D721Med (cell line): ENCODE results near the gene FNDC7.

Source experiments
- DNase-seq: peaks from one replicate; pipeline ENCODE4 v3.0.0; 2011; ENCODE audit warnings: low spot score; ENCODE audit not compliant: insufficient read length
- FAIRE-seq: peaks from 2 replicates; lab custom pipeline; 2011; peaks lifted over from hg19 to GRCh38; lab: Jason Lieb, UNC
- CTCF ChIP-seq: IDR thresholded peaks from 2 replicates; pipeline ENCODE4 v1.5.1; 2012; ENCODE audit warnings: mild to moderate bottlenecking, control low read depth; ENCODE audit not compliant: insufficient read depth; ENCODE audit errors: missing control alignments

Gene FNDC7

GRCh38 chr1:108785264-108785663 is 72.6 kb downstream of the FNDC7 start:
- FAIRE-seq (no peak), DNase-seq (no peak)
- TF ChIP-seq CTCF = no peak

- no peak for FAIRE-seq
- DNase-seq = no peak
- no peak for TF ChIP-seq CTCF
Observed at GRCh38 chr1:108785880-108786279, 73.2 kb downstream of the FNDC7 start.

GRCh38 chr1:108791790-108792189 is 79.1 kb downstream of the FNDC7 start:
- FAIRE-seq (no peak), DNase-seq (no peak)

More at GRCh38 chr1:108791790-108792189, 79.1 kb downstream of the FNDC7 start:
- no peak for TF ChIP-seq CTCF
